HL-60 (cell line): ENCODE results near the gene SORCS2.

Experiments used
- CTCF ChIP-seq: IDR thresholded peaks from one replicate; pipeline ENCODE4 v1.5.1; 2011; ENCODE audit warnings: low read length, control low read depth, inconsistent platforms; ENCODE audit not compliant: insufficient read depth
- SPI1 ChIP-seq: IDR thresholded peaks from 2 replicates; pipeline ENCODE4 v1.6.1; 2012; ENCODE audit warnings: low read depth, mild to moderate bottlenecking, borderline replicate concordance
- TF ChIP-seq, protein P1 (sequence below): IDR thresholded peaks from 2 replicates; pipeline ENCODE4 v1.6.1; 2012; ENCODE audit warnings: low read depth; ENCODE audit not compliant: insufficient replicate concordance

GRCh38 chr4:7199771-7200441 lies 7.6 kb downstream of the SORCS2 start:
- TF ChIP-seq CTCF (no peak), SPI1 (no peak)
- TF ChIP-seq, protein P1, sequence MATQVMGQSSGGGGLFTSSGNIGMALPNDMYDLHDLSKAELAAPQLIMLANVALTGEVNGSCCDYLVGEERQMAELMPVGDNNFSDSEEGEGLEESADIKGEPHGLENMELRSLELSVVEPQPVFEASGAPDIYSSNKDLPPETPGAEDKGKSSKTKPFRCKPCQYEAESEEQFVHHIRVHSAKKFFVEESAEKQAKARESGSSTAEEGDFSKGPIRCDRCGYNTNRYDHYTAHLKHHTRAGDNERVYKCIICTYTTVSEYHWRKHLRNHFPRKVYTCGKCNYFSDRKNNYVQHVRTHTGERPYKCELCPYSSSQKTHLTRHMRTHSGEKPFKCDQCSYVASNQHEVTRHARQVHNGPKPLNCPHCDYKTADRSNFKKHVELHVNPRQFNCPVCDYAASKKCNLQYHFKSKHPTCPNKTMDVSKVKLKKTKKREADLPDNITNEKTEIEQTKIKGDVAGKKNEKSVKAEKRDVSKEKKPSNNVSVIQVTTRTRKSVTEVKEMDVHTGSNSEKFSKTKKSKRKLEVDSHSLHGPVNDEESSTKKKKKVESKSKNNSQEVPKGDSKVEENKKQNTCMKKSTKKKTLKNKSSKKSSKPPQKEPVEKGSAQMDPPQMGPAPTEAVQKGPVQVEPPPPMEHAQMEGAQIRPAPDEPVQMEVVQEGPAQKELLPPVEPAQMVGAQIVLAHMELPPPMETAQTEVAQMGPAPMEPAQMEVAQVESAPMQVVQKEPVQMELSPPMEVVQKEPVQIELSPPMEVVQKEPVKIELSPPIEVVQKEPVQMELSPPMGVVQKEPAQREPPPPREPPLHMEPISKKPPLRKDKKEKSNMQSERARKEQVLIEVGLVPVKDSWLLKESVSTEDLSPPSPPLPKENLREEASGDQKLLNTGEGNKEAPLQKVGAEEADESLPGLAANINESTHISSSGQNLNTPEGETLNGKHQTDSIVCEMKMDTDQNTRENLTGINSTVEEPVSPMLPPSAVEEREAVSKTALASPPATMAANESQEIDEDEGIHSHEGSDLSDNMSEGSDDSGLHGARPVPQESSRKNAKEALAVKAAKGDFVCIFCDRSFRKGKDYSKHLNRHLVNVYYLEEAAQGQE, result no peak
